Colonic mucosa (tissue), 4 donors: ENCODE data around the gene MRPL36. TPM values are rescaled to one million over a fixed set of nuclear protein-coding genes. Genes with fewer than 3 reads are reported as not detected.

Experiments
- DNase-seq: peaks from one replicate; pipeline ENCODE4 v3.0.0-alpha.2; 2020
- H3K27ac ChIP-seq: fragments of 200-600 bp; one replicate; pipeline ENCODE4 v1.8.0; 2021
- H3K27me3 ChIP-seq: fragments of 200-600 bp; one replicate; pipeline ENCODE4 v1.8.0; 2021
- H3K36me3 ChIP-seq: fragments of 200-600 bp; one replicate; pipeline ENCODE4 v1.8.0; 2021
- H3K4me1 ChIP-seq: fragments of 200-600 bp; one replicate; pipeline ENCODE4 v1.8.0; 2021; ENCODE audit warnings: mild to moderate bottlenecking
- H3K4me3 ChIP-seq: fragments of 200-600 bp; one replicate; pipeline ENCODE4 v1.8.0; 2021
- H3K9ac ChIP-seq, 2 donors: one replicate each; pipeline ENCODE4 v1.7.0; 2013; ENCODE audit warnings: control low read depth in 2 of 2, low read depth in 2 of 2, low read length in 2 of 2
- H3K9me3 ChIP-seq: fragments of 200-600 bp; one replicate; pipeline ENCODE4 v1.8.0; 2021
- intact Hi-C: fragments of 100-400 bp; cut with DNase I; formaldehyde crosslinking; loops from one replicate; pipeline ENCODE4 v1.14.1; 2022
- total RNA-seq, 2 donors: library from RNA; stranded (reverse); fragmentation: NEBNext Ultra II Directional in 1 of 2; extraction: Animal tissue kit (Norgen Biotek cat#: 25700) in 1 of 2; gene quantifications; one replicate each; pipeline ENCODE4 v1.2.1, GENCODE V29; 2021
- TF ChIP-seq, protein P1 (sequence below): fragments of 200-600 bp; IDR thresholded peaks from one replicate; pipeline ENCODE4 v1.8.0; 2022; ENCODE audit warnings: antibody characterized with exemption, mild to moderate bottlenecking
- donor health status: healthy.
- donor health status: DM: no; HTN: no; CAD: no.
- donor health status: DM: no; HTN: no; CAD: no.

The MRPL36 gene
- total RNA-seq, 2 donors from 2014 or later, result 33.0 to 56.3 TPM

DNA sequence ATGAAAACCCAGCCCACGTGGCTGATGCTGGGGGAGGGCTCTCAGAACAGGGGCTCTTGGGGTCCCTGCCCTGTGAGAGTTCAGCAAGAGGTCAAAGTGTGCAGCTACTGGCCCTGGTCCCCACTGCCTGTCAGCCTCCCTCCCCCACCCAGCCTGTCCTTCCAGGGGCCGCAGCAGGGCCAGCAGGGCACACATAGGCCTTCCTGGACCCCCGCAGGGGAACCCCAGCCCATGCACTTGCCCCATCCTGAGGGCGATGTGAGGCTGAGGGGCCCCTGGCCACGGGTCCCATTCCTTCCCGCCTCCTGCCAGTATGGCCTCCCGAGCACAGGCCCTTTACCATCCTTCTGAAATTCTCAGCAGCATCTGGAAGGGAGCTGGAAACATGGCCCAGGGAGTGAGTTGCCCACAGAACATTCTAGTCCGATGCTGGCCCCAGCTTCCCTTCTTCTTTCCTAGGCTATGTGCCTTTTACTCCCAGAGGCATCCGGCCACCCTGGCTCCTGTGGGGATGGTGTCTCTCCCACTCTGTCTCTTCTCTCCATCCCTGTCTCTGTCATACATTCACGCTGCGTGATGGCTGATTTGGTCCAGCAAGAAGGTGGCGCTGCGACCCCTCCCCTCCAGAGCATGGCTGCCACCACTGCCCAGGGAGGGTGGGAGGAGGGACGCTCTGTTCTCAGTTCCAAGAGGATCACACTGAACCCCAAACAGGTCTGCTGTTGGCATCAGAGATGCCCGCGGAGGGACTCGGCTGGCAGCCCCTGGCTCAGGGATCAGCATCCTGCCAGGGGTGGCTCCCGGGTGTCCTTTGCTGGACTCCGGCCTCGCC is 19.6 kb downstream of the MRPL36 start:
- Histone ChIP-seq H3K9me3 (no peaks in the 10 kb centered on the region), H3K36me3 (no peaks in the 10 kb centered on the region), H3K4me1 (no peaks in the 10 kb centered on the region), H3K27me3 (no peaks in the 10 kb centered on the region), H3K9ac (no peak overlapping the region), H3K27ac (no peak overlapping the region), H3K4me3 (no peak overlapping the region)
- DNase-seq, result no peak
- TF ChIP-seq, protein P1, sequence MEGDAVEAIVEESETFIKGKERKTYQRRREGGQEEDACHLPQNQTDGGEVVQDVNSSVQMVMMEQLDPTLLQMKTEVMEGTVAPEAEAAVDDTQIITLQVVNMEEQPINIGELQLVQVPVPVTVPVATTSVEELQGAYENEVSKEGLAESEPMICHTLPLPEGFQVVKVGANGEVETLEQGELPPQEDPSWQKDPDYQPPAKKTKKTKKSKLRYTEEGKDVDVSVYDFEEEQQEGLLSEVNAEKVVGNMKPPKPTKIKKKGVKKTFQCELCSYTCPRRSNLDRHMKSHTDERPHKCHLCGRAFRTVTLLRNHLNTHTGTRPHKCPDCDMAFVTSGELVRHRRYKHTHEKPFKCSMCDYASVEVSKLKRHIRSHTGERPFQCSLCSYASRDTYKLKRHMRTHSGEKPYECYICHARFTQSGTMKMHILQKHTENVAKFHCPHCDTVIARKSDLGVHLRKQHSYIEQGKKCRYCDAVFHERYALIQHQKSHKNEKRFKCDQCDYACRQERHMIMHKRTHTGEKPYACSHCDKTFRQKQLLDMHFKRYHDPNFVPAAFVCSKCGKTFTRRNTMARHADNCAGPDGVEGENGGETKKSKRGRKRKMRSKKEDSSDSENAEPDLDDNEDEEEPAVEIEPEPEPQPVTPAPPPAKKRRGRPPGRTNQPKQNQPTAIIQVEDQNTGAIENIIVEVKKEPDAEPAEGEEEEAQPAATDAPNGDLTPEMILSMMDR, result no peak
- intact Hi-C loops, result no loop called here

DNA sequence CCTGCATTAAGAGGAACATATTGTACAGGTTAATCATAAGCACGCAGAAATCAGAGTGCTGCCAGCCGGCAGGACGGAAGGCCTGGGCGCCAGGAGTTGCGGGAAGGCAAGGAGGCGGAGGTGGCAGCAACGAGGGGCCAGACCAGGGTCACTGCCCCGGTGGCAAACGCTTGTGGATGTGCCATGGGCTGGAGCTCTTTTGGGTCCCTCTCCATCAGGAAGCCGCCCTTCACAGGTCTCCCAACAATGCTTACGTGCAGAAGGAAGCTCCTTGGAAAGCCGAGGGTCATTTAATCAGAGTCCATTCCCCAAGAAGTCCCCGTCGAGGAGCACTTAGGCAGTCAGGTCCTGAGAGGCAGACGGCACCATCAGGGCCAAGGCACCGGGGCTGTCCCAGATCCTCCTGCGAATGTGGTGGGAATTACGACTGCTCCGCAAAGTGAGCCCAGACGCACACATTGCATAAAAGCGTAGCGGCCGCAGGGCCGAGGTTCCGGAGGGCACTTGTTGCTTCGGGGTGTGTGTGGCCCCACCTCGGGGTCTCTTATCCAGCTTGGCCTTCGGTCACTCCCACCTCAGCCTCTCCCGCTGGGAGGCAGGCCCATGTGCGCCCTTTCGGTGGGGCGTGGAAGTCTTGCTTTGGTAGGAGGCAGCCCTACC is 20.5 kb downstream of the MRPL36 start:
- no peaks in the 10 kb centered on the region for H3K36me3 ChIP-seq
- TF ChIP-seq, protein P1, result no peak
- H3K4me3 ChIP-seq, result no peak overlapping the region
- no peak overlapping the region for H3K9ac ChIP-seq
- no peak for DNase-seq
- H3K4me1 ChIP-seq, result no peaks in the 10 kb centered on the region
- intact Hi-C loops, result no loop called here
- H3K27me3 ChIP-seq, result no peaks in the 10 kb centered on the region
- no peak overlapping the region for H3K27ac ChIP-seq
- H3K9me3 ChIP-seq, result no peaks in the 10 kb centered on the region

DNA sequence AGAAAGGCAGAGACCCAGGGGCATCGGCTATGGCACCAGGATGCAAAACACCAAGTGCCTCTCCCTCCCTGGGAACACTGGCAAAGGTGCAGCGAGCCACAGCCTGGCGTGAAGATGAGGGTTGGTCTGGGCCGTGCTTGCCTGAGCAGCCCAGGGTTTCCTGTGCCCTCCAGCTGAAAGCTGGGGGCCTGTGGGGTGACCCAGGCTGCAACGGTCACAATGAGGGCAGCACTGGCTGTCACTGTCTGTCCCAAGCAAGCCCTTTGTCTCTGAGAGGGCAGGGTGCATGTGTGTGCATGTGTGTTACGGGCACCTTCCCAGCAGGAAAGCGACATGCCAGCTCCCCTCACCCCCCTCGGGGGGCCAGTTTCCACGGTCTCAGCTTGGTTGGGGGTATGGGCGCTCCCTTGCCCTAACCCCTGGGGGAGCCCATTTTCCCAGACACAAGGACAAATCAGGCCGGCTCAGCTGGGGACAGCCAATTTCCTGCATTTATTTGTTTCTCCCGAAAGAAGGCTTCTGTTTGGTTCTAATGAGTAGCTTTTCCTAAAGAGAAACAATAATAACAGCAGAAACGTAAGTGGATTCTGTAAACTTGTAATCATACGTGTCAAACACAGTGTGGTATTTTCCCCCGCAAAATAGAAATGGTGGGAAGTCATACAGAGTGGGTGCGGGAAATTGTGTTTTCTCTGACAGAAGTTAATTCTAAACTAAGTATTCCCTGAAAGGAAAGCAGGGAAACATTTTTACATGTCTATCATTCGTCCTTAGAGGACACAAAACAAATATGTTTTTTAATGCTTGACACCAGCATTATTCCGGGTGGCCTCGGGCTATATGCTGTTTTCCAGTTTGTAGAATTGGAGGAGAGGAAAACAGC is 21.3 kb downstream of the MRPL36 start:
- no peak for DNase-seq
- no peaks in the 10 kb centered on the region for H3K9me3 ChIP-seq
- no peaks in the 10 kb centered on the region for H3K27me3 ChIP-seq
- no peak overlapping the region for H3K27ac ChIP-seq
- H3K36me3 ChIP-seq, result no peaks in the 10 kb centered on the region
- intact Hi-C loops, result no loop called here
- TF ChIP-seq, protein P1, result no peak
- no peak overlapping the region for H3K9ac ChIP-seq
- no peaks in the 10 kb centered on the region for H3K4me1 ChIP-seq
- no peak overlapping the region for H3K4me3 ChIP-seq

DNA sequence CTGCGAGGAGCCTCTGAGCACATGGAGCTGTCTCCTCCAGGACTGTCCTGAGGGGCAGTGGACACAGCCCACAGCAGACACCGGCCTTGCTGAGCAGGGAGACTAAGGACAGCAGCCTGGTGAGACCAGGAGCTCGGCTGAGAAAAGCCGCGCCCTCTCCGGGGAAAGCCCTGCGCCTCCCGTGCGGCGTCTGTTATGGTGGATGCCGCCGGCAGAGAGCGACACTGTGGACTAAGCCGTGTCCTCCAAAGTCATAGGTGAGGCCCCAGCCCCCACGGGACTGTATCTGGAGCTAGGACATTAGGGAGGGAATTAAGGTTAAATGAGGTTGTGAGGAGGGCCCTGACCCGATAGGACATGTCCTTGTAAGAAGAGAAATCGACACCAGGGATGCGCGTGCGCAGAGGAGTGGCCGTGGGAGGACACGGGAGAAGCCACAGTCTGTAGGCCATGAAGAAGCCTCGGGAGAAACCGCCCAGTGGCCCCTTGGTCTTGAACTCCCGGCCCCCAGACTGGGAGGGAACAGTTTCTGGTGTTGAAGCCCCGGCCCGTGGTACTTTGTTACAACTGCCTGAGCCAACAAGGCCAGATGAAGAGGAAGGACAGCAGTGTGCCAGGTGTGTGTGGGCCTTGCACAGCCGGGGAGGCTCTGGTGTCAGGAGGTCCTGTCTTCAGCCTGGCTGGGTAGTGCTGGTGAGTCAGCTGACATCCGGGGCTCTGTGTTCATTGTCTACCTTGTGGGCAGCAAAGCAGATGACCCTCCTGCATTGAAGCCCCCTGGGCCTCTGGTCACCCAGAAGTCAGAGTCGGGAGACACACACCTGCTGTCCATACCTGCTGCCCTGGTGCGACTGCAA is 22.1 kb downstream of the MRPL36 start:
- DNase-seq, result no peak
- Histone ChIP-seq H3K9me3 (no peaks in the 10 kb centered on the region), H3K27me3 (no peaks in the 10 kb centered on the region), H3K9ac (no peak overlapping the region), H3K4me1 (no peaks in the 10 kb centered on the region), H3K4me3 (no peak overlapping the region), H3K27ac (no peak overlapping the region), H3K36me3 (no peaks in the 10 kb centered on the region)
- TF ChIP-seq, protein P1, result no peak
- intact Hi-C loops, result no loop called here
